ENCODE results near the gene AP5Z1. TPM values are rescaled to one million over a fixed set of nuclear protein-coding genes. Genes with fewer than 3 reads are reported as not detected.

AP5Z1 gene
- total RNA-seq, 1 experiment from 2014 or later, result 44.0 TPM

DNA sequence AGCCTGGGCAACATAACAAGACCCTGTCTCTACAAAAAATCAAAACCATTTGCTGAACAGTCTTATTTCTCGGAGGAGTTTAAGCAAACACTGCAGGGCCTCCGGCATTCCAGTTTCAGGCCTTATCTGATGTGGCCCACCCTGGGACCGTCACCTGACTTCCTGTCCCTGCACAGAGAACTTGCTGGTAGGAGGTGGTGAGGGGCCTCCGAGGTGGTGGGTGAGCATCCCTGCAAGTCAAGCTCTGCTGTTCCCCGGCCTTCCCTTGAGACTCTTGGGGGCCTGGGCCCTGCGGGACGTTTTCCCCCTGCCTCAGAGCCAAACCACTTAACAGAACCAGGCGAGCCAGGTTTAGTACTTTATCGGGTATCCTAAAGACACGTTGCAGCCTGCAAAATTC, 44.5 kb upstream of the AP5Z1 start:
- ChIA-PET POLR2A (ENCODE audit: unreplicated experiment) (interaction anchor here (0.6 kb wide), 1 partner anchor 45 kb away, joined by 16 read pairs; no protein-coding TSS in a partner anchor), CTCF (interaction anchor here (0.6 kb wide), 1 partner anchor 45 kb away, joined by 5 read pairs; no protein-coding TSS in a partner anchor)
- Histone ChIP-seq H3K9me3 (ENCODE audit: insufficient read depth, low read depth) (no peaks in the 10 kb centered on the region), H2AFZ (no peak overlapping the region), H3K27ac (no peak overlapping the region), H3K4me1 (replicated peaks; ENCODE audit: insufficient read depth) (no peaks in the 10 kb centered on the region), H3F3A (ENCODE audit: insufficient read depth, low read depth) (peaks cover 8% of the 10 kb centered on the region; the same call in 1 of the 2 replicates), H3K9me2 (ENCODE audit: insufficient read depth) (no peaks in the 10 kb centered on the region), H3K27me3 (ENCODE audit: insufficient read depth, low read depth) (no peaks in the 10 kb centered on the region), H3K4me3 (no peak overlapping the region), H3K36me3 (ENCODE audit: low read depth) (0 out of 2 replicates have a peak, but pooled peaks cover 4% of the 10 kb centered on the region), H3K79me2 (ENCODE audit: low read depth) (peaks cover 89% of the 10 kb centered on the region), H4K20me1 (ENCODE audit: insufficient read depth) (peaks cover 86% of the 10 kb centered on the region), H3K4me2 (no peak overlapping the region)
- intact Hi-C loops (cut with micrococcal nuclease; ENCODE audit: unreplicated experiment), result no loop called here
- BruUV-seq (replicated peaks), result no TSS peak
- no peak for DNase-seq
- no peak for TF ChIP-seq EZH2 (IDR thresholded peaks at IDR 0.05; ENCODE audit: low read depth)
- TF ChIP-seq, protein P1, sequence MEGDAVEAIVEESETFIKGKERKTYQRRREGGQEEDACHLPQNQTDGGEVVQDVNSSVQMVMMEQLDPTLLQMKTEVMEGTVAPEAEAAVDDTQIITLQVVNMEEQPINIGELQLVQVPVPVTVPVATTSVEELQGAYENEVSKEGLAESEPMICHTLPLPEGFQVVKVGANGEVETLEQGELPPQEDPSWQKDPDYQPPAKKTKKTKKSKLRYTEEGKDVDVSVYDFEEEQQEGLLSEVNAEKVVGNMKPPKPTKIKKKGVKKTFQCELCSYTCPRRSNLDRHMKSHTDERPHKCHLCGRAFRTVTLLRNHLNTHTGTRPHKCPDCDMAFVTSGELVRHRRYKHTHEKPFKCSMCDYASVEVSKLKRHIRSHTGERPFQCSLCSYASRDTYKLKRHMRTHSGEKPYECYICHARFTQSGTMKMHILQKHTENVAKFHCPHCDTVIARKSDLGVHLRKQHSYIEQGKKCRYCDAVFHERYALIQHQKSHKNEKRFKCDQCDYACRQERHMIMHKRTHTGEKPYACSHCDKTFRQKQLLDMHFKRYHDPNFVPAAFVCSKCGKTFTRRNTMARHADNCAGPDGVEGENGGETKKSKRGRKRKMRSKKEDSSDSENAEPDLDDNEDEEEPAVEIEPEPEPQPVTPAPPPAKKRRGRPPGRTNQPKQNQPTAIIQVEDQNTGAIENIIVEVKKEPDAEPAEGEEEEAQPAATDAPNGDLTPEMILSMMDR (conservative IDR thresholded peaks at IDR 0.05), result no peak

DNA sequence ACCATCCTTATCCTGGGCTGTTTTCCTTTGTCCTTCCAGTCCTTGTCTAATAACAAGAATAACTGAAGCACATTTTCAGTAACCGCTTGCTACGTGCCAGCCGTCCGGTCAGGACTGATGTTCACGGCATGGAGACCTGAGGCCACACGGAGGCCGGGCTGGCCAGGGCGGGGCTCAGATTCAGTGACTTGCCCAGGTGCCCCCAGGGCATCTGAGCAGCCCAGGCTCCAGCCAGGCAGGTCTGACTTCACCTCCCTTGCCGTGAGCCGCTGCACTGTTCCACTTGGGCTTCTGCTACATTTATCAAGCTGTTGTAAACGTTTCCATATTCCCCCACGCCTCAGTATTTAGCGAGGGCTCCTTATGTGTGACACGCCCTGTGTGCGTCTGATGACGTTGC, 43.6 kb upstream of the AP5Z1 start:
- POLR2A ChIA-PET (ENCODE audit: unreplicated experiment), result interaction anchor here (0.6 kb wide), 1 partner anchor 1392 kb away, joined by 3 read pairs; no protein-coding TSS in a partner anchor
- H3K36me3 ChIP-seq (ENCODE audit: low read depth), result 0 out of 2 replicates have a peak, but pooled peaks cover 4% of the 10 kb centered on the region
- CTCF ChIA-PET, result no interaction called here

DNA sequence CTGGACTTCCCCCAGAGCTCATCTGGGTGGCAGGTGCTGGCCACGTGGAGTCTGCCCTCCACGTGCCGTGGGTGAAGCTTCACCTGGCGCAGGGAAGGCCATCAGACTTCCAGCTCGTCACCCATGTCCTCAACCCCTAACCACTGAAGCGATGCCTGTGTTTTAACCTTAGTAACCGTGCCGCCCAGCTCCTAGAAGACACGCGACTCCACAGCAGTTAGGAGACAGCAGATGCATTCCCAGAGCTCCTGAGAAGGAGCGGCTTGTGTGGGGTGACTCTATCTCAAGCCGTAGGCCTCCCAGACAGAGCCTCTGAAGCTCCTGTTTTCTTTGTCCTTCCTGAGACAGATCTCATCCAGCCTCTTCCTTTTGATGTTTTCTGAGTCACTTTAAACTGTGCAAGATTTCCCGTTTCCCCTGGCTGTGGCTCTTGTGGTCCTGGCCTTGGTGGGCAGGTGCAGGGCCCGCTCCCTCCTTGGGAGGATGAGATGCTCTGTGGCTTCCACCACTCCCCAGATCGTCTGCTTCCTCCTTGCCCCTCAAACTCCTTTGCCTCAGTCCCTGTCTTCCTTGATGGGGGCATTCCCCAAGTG, 41.4 kb upstream of the AP5Z1 start:
- 0 out of 2 replicates have a peak, but pooled peaks cover 4% of the 10 kb centered on the region for H3K36me3 ChIP-seq (ENCODE audit: low read depth)
- 0 out of 2 replicates have a peak, but pooled peaks cover 9% of the 10 kb centered on the region for H3F3A ChIP-seq (ENCODE audit: insufficient read depth, low read depth)
- no peak overlapping the region for H2AFZ ChIP-seq
- H4K20me1 ChIP-seq (ENCODE audit: insufficient read depth), result peaks cover 76% of the 10 kb centered on the region
- TF ChIP-seq, protein P1 (conservative IDR thresholded peaks at IDR 0.05), result no peak
- no peak for TF ChIP-seq EZH2 (IDR thresholded peaks at IDR 0.05; ENCODE audit: low read depth)
- peaks cover 90% of the 10 kb centered on the region for H3K79me2 ChIP-seq (ENCODE audit: low read depth)
- no peaks in the 10 kb centered on the region for H3K9me2 ChIP-seq (ENCODE audit: insufficient read depth)
- H3K4me1 ChIP-seq (replicated peaks; ENCODE audit: insufficient read depth), result peaks cover 10% of the 10 kb centered on the region
- H3K27ac ChIP-seq, result no peak overlapping the region
- no TSS peak for BruUV-seq (replicated peaks)
- H3K4me2 ChIP-seq, result no peak overlapping the region
- H3K4me3 ChIP-seq, result no peak overlapping the region
- no peaks in the 10 kb centered on the region for H3K27me3 ChIP-seq (ENCODE audit: insufficient read depth, low read depth)
- no peaks in the 10 kb centered on the region for H3K9me3 ChIP-seq (ENCODE audit: insufficient read depth, low read depth)
- intact Hi-C loops (cut with micrococcal nuclease; ENCODE audit: unreplicated experiment), result no loop called here
- CTCF ChIA-PET, result no interaction called here
- DNase-seq, result no peak
- POLR2A ChIA-PET (ENCODE audit: unreplicated experiment), result no interaction called here

More for the DNA sequence above, 43.6 kb upstream of the AP5Z1 start:
- H3K27ac ChIP-seq, result no peak overlapping the region
- intact Hi-C loops (cut with micrococcal nuclease; ENCODE audit: unreplicated experiment), result no loop called here
- DNase-seq, result peak in 1 of 2 experiments; percentile 68
- no peak overlapping the region for H3K4me2 ChIP-seq
- H4K20me1 ChIP-seq (ENCODE audit: insufficient read depth), result peaks cover 86% of the 10 kb centered on the region
- H3K9me3 ChIP-seq (ENCODE audit: insufficient read depth, low read depth), result no peaks in the 10 kb centered on the region
- no peak for TF ChIP-seq EZH2 (IDR thresholded peaks at IDR 0.05; ENCODE audit: low read depth)
- TF ChIP-seq, protein P1 (conservative IDR thresholded peaks at IDR 0.05), result no peak
- H2AFZ ChIP-seq, result no peak overlapping the region
- no TSS peak for BruUV-seq (replicated peaks)
- H3K9me2 ChIP-seq (ENCODE audit: insufficient read depth), result no peaks in the 10 kb centered on the region
- peaks cover 89% of the 10 kb centered on the region for H3K79me2 ChIP-seq (ENCODE audit: low read depth)
- 0 out of 2 replicates have a peak, but pooled peaks cover 2% of the 10 kb centered on the region for H3F3A ChIP-seq (ENCODE audit: insufficient read depth, low read depth)
- H3K4me1 ChIP-seq (replicated peaks; ENCODE audit: insufficient read depth), result no peaks in the 10 kb centered on the region
- H3K4me3 ChIP-seq, result no peak overlapping the region
- no peaks in the 10 kb centered on the region for H3K27me3 ChIP-seq (ENCODE audit: insufficient read depth, low read depth)

All from PC-9 (cell line).